Heart right ventricle (tissue), 16 donors: ENCODE data around the gene TPBGL. TPM values are rescaled to one million over a fixed set of nuclear protein-coding genes. Genes with fewer than 3 reads are reported as not detected.
A peak's percentile ranks its signal among the peaks of the same experiment; 100 is the strongest.

Experiments
- ATAC-seq, 8 donors: fragments of 200-7000 bp; cut with Tn5 transposase; one replicate each; pipeline ENCODE4 v1.9.1; 2020; ENCODE audit warnings: mild to moderate bottlenecking in 8 of 8, moderate library complexity in 8 of 8, moderate number of reproducible peaks in 1 of 8
- DNase-seq, 2 donors: peaks; one replicate each; pipeline ENCODE4 v3.0.0-alpha.2; 2020
- H3K27ac ChIP-seq, 10 donors: fragments of 200-600 bp; sonication (generic) in 2 of 10; one replicate each; pipeline versions ENCODE4 v1.5.0 to v1.8.0; 2020 to 2022; ENCODE audit warnings: mild to moderate bottlenecking in 3 of 10
- H3K27me3 ChIP-seq, 7 donors: fragments of 200-600 bp; one replicate each; pipeline ENCODE4 v1.8.0; 2021 to 2022; ENCODE audit warnings: mild to moderate bottlenecking in 2 of 7
- H3K36me3 ChIP-seq, 9 donors: fragments of 200-600 bp; sonication (generic) in 1 of 9; one replicate each; pipeline versions ENCODE4 v1.5.0 to v1.8.0; 2020 to 2022; ENCODE audit warnings: mild to moderate bottlenecking in 2 of 9
- H3K4me1 ChIP-seq, 9 donors: fragments of 200-600 bp; sonication (generic) in 1 of 9; one replicate each; pipeline versions ENCODE4 v1.5.0 to v1.8.0; 2020 to 2022; ENCODE audit warnings: mild to moderate bottlenecking in 4 of 9
- H3K4me3 ChIP-seq, 10 donors: fragments of 200-600 bp; sonication (generic) in 2 of 10; one replicate each; pipeline versions ENCODE4 v1.5.0 to v1.8.0; 2020 to 2022; ENCODE audit warnings: mild to moderate bottlenecking in 7 of 10, moderate library complexity in 2 of 10
- H3K9me3 ChIP-seq, 11 donors: fragments of 200-600 bp in 10 of 11; sonication (generic) in 2 of 11; one replicate each; pipeline versions ENCODE4 v1.5.0 to v1.8.0; 2013 to 2022; ENCODE audit warnings: mild to moderate bottlenecking in 2 of 11, control low read depth in 1 of 11, moderate library complexity in 1 of 11
- CTCF ChIP-seq, 9 donors: fragments of 200-600 bp; sonication (generic) in 2 of 9; IDR thresholded peaks; one replicate each; pipeline versions ENCODE4 v1.5.0 to v1.8.0; 2021 to 2022; ENCODE audit warnings: antibody characterized with exemption in 9 of 9, mild to moderate bottlenecking in 5 of 9, moderate library complexity in 1 of 9
- WGBS, 2 donors: extraction: QIAGEN DNeasy Blood & Tissue Kit; methylation state at CpG; one replicate each; pipeline ENCODE4 v1.1.7; 2013; ENCODE audit warnings: inconsistent platforms in 1 of 2; 5-methylcytosine and 5-hydroxymethylcytosine counted together
- intact Hi-C, 10 donors: fragments of 100-400 bp; cut with DNase I; formaldehyde crosslinking; loops; one replicate each; pipeline versions ENCODE4 v1.11.1 to v1.14.2; 2022
- polyA plus RNA-seq, 2 donors: library from polyadenylated mRNA; stranded (reverse); fragments of 200-250 nt; gene quantifications; one replicate each; pipeline ENCODE4 v1.2.3, GENCODE V29; 2013
- total RNA-seq, 10 donors: library from RNA; stranded (reverse); fragmentation: NEBNext Ultra II Directional in 3 of 10; extraction: Animal tissue kit (Norgen Biotek cat#: 25700) in 3 of 10; gene quantifications; one replicate each; pipeline versions ENCODE4 v1.2.1 to v1.2.4, GENCODE V29; 2021 to 2023
- donor health status: Arrhythmogenic right ventricular cardiomyopathy.
- donor health status: ischemic (EF 13 %, LVEDD 7.1; RV severe dilation, severe dysfunction).
- donor health status: healthy with polysubstance abuse.
- donor health status: DM: no; HTN: yes; CAD: no.
- donor health status: DM: no; HTN: no; CAD: no.
- donor health status: ischemic (EF 25% LVEDD 6.9; RV normal size, moderate dysfunction).
- donor health status: ischemic (EF 25% LVEDD 5.7; RV mildly dilated, moderate dysfunction).
- donor health status: healthy.
- donor health status: DM: yes; HTN: yes; CAD: no.
- donor health status: Ischemic cardiomyopathy.
- donor health status: ischemic (EF 35%, LVEDD 5.7; RV mildly dilated, moderate dysfunction).
- donor health status: nonischemic (EF 11% LVEDD 7.7; RV severe dilation, severe dysfunction).
- donor health status: DM: yes; HTN: yes; CAD: no.
- donor health status: PGD.
- donor health status: ischemic (EF 29% LVEDD 5.4; RV normal size, mild dysfunction).
- donor health status: nonischemic (EF 23%, LVEDD 6.1; RV moderate dilation, normal function).

The TPBGL gene
- total and polyA plus RNA-seq, 12 donors, result 0.07 to 0.37 (median 0.16) TPM; not detected in 5

GRCh38 chr11:75223954-75224643 lies 16.5 kb upstream of the TPBGL start:
- intact Hi-C loops, result no loop called here
- no peak for TF ChIP-seq CTCF (IDR thresholded peaks at IDR 0.05)
- H3K36me3 ChIP-seq, result no peaks in the 10 kb centered on the region

GRCh38 chr11:75225794-75226193 lies 14.8 kb upstream of the TPBGL start:
- no peak for TF ChIP-seq CTCF (IDR thresholded peaks at IDR 0.05)

More at GRCh38 chr11:75223954-75224643, 16.5 kb upstream of the TPBGL start:
- ATAC-seq (peak in 1 of 8 donors; percentile 41), DNase-seq (no peak)
- Histone ChIP-seq H3K4me1 (no peaks in the 10 kb centered on the region), H3K4me3 (no peak overlapping the region), H3K9me3 (no peaks in the 10 kb centered on the region), H3K27ac (no peak overlapping the region), H3K27me3 (no peaks in the 10 kb centered on the region)
- whole genome bisulfite sequencing, 2 donors, result 40 to 44% methylated on average over 5 of the region's 5 CpGs

GRCh38 chr11:75229466-75229865 lies 11.1 kb upstream of the TPBGL start:
- DNase-seq (no peak), ATAC-seq (no peak)
- 73 to 79% methylated on average over 2 of the region's 2 CpGs for WGBS, 2 donors
- no peak overlapping the region for H3K4me3 ChIP-seq
- no peak overlapping the region for H3K27ac ChIP-seq
- no peaks in the 10 kb centered on the region for H3K36me3 ChIP-seq
- H3K9me3 ChIP-seq, result no peaks in the 10 kb centered on the region
- peaks cover 0 to 11% (median 5%) of the 10 kb centered on the region in 7 donors for H3K27me3 ChIP-seq
- no peaks in the 10 kb centered on the region for H3K4me1 ChIP-seq
- intact Hi-C loops, result no loop called here
- TF ChIP-seq CTCF (IDR thresholded peaks at IDR 0.05), result no peak

More at GRCh38 chr11:75225794-75226193, 14.8 kb upstream of the TPBGL start:
- Histone ChIP-seq H3K9me3 (no peaks in the 10 kb centered on the region), H3K27me3 (peaks cover 0 to 11% (median 5%) of the 10 kb centered on the region in 7 donors), H3K27ac (no peak overlapping the region), H3K36me3 (no peaks in the 10 kb centered on the region), H3K4me1 (no peaks in the 10 kb centered on the region), H3K4me3 (no peak overlapping the region)
- WGBS, 2 donors, result 75 to 78% methylated on average over 4 of the region's 4 CpGs
- no peak for ATAC-seq
- intact Hi-C loops, result no loop called here
- no peak for DNase-seq

- DNase-seq (no peak), ATAC-seq (no peak)
- no peak overlapping the region for H3K4me3 ChIP-seq
- 67 to 75% methylated on average over 2 of the region's 2 CpGs for WGBS, 2 donors
- TF ChIP-seq CTCF (IDR thresholded peaks at IDR 0.05), result no peak
- intact Hi-C loops, result no loop called here
- no peaks in the 10 kb centered on the region for H3K9me3 ChIP-seq
- peaks cover 0 to 11% (median 5%) of the 10 kb centered on the region in 7 donors for H3K27me3 ChIP-seq
- H3K27ac ChIP-seq, result no peak overlapping the region
- H3K4me1 ChIP-seq, result no peaks in the 10 kb centered on the region
- H3K36me3 ChIP-seq, result no peaks in the 10 kb centered on the region
Measured at GRCh38 chr11:75230621-75231020, 10.0 kb upstream of the TPBGL start.
